ENCODE data around the gene RAB31.
A peak's percentile ranks its signal among the peaks of the same experiment; 100 is the strongest.

DNA sequence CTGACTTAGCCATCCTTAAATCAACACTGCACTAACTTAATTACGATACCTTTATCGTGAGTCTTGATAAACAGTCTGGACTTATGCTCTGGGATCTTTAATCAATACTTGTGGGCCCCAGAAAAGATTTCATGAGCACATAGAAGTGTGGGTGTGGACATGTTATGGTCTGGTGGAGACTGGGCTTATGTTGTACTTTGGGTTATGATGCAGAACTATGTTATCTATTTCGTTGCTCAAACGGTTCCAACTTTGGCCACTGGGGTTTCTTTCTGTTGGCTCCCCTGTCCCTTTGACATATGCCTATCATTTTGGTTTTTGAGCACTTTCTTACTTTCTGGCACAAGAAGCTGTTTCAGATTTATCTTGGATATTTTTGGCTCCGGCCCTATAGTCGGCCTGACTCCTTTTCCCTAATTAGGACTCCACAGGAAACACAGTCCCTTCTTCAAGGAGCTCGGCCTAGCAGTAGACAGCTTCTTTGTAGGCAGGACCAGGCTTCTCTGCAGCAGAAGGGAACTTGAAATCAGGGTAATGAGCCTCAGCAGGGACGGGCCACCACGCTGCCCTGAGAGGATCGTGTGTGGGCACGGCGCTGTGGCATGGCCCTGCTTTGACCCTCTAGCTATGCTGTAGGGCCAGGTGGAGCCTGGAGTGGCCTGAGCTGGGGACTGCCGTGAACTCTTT is 123.1 kb downstream of the RAB31 start:
- TF ChIP-seq, protein P1, sequence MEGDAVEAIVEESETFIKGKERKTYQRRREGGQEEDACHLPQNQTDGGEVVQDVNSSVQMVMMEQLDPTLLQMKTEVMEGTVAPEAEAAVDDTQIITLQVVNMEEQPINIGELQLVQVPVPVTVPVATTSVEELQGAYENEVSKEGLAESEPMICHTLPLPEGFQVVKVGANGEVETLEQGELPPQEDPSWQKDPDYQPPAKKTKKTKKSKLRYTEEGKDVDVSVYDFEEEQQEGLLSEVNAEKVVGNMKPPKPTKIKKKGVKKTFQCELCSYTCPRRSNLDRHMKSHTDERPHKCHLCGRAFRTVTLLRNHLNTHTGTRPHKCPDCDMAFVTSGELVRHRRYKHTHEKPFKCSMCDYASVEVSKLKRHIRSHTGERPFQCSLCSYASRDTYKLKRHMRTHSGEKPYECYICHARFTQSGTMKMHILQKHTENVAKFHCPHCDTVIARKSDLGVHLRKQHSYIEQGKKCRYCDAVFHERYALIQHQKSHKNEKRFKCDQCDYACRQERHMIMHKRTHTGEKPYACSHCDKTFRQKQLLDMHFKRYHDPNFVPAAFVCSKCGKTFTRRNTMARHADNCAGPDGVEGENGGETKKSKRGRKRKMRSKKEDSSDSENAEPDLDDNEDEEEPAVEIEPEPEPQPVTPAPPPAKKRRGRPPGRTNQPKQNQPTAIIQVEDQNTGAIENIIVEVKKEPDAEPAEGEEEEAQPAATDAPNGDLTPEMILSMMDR (IDR thresholded peaks at IDR 0.05): peak in 3 of 12 donors; percentile 18 to 36 (median 18)
- no peak for TF ChIP-seq POLR2A (IDR thresholded peaks at IDR 0.05)
